AG09319 (cell line): ENCODE measurements around the gene ZNF335.

Source experiments
- DNase-seq: peaks from one replicate; pipeline ENCODE4 v3.0.0-alpha.2; 2010; ENCODE audit warnings: low read depth; ENCODE audit errors: extremely low read depth
- CTCF ChIP-seq: IDR thresholded peaks from 2 replicates; pipeline ENCODE4 v1.5.1; 2011; ENCODE audit warnings: low read depth, mild to moderate bottlenecking, inconsistent platforms, low read length, moderate library complexity

Gene ZNF335

GRCh38 chr20:45921337-45922189, 50.4 kb downstream of the ZNF335 start:
- TF ChIP-seq CTCF: no peak
- DNase-seq: no peak

GRCh38 chr20:45920462-45921336, 51.3 kb downstream of the ZNF335 start:
- no peak for TF ChIP-seq CTCF
- DNase-seq: no peak

DNA sequence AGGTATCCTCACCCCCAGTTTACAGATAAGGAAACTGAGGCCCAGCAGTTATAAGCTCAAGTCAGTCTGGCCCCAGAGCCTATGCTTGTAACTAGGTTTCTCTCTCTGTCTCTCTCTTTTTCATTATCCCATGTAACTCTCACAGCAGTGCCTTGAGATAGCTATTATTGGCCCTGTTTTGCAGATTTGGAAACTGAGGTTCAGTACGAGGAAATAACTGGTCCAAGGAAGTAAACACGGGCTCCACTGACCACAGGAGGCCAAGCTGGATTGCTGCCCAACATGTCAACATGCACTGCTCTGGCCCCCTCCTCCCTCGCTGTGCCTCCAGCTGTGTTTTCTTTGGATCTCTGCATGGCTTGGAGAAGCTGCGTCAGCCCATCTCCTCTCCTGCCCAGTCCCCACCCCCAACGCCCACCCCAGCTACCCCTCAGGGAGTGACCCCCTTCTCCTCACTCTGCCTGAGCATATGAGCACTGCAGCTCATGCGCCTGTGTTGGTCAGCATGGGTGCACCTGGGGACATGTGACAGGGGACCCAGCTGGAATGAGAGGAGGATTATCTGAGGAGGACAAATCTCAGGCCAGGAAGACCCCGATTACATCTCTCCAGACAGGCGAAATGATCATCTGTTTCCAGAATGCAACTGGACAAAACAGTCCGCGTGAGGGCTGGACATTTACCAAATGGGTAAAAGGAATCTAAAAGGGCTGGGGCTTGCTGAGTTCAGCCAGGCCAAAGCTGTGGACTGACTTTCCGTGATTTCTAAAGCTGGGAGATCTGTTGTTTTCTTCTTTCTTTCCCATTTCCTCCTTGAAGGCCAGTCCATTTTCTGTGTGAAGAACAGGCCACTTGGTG, 52.2 kb downstream of the ZNF335 start:
- DNase-seq: no peak
- no peak for TF ChIP-seq CTCF

- TF ChIP-seq CTCF: no peak
- DNase-seq: no peak
These were observed 53.0 kb downstream of the ZNF335 start for GRCh38 chr20:45918779-45919537.

DNA sequence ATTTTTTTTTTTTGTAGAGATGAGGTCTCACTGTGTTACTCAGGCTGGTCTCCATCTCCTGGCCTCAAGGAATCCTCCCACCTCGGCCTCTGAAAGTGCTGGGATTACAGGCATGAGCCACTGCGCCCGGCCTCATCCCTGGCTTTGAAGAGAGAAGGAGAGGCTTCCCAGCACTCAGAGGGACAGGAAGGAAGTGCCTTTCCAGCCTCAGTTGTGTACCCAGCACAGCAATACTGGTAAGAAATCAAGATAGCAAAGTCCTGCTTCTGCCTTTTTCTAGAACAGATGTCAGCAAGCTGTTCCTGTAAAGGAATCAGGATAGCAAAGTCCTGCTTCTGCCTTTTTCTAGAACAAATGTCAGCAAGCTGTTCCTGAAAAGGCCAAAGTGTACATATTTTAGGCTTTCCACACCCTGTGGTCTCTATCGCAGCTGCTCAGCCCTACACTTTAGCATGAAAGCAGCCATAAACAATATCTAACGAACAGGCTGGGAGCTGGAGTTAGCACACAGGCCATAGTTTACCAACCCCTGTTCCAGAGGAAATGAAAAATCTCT, 53.7 kb downstream of the ZNF335 start:
- no peak for DNase-seq

More for the DNA sequence above, 53.7 kb downstream of the ZNF335 start:
- TF ChIP-seq CTCF: no peak
